Ishikawa (cell line): ENCODE data around the gene DMD.

Experiments
- CEBPB ChIP-seq: IDR thresholded peaks from 2 replicates; pipeline ENCODE4 v1.6.1; 2012
- CREB1 ChIP-seq: IDR thresholded peaks from 2 replicates; pipeline ENCODE4 v1.6.1; 2012; ENCODE audit warnings: low read depth
- EGR1 ChIP-seq: IDR thresholded peaks from 2 replicates; pipeline ENCODE4 v1.6.1; 2012
- EP300 ChIP-seq: IDR thresholded peaks from 2 replicates; pipeline ENCODE4 v1.6.1; 2012; ENCODE audit warnings: borderline replicate concordance
- FOXM1 ChIP-seq: IDR thresholded peaks from 2 replicates; pipeline ENCODE4 v1.6.1; 2012; ENCODE audit warnings: low read depth, borderline replicate concordance
- NFIC ChIP-seq: IDR thresholded peaks from 2 replicates; pipeline ENCODE4 v1.6.1; 2012
- RAD21 ChIP-seq: IDR thresholded peaks from 2 replicates; pipeline ENCODE4 v1.6.1; 2012; ENCODE audit warnings: low read depth
- TAF1 ChIP-seq: IDR thresholded peaks from 2 replicates; pipeline ENCODE4 v1.6.1; 2012; ENCODE audit warnings: low read depth, mild to moderate bottlenecking
- TCF12 ChIP-seq: IDR thresholded peaks from 2 replicates; pipeline ENCODE4 v1.6.1; 2012; ENCODE audit warnings: low read depth
- TEAD4 ChIP-seq: IDR thresholded peaks from 2 replicates; pipeline ENCODE4 v1.6.1; 2012
- YY1 ChIP-seq: IDR thresholded peaks from 2 replicates; pipeline ENCODE4 v1.6.1; 2012; ENCODE audit warnings: low read depth
- ZBTB7A ChIP-seq: IDR thresholded peaks from 2 replicates; pipeline ENCODE4 v1.6.1; 2012; ENCODE audit warnings: low read depth
- TF ChIP-seq, protein P1 (sequence below): IDR thresholded peaks from 2 replicates; pipeline ENCODE4 v1.6.1; 2012; ENCODE audit warnings: low read depth, mild to moderate bottlenecking
- TF ChIP-seq, protein P2 (sequence below): IDR thresholded peaks from 2 replicates; pipeline ENCODE4 v1.6.1; 2012
- TF ChIP-seq, protein P3 (sequence below): IDR thresholded peaks from 2 replicates; pipeline ENCODE4 v1.6.1; 2012

DMD gene

DNA sequence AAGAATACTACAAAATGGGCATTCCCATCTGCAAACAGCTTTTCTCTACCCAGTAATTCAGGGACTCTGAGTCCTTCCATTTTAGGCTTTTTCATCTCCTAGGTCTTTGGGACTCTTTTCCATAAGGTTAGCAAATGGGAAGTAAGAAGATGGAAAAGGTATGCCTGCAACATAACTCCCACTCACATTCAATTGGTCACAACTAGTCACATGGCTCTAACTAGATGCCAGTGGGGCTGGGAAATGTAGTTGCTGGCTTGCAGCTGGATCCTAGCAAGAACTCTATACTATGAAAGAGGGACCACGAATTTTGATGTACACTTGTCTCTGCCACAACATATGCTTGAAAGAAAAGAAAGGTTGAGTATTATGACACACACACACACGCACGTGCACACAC lies 1184.6 kb downstream of the DMD start:
- TF ChIP-seq TAF1 (no peak), CEBPB (no peak), EGR1 (no peak), TCF12 (no peak)
- TF ChIP-seq, protein P1, sequence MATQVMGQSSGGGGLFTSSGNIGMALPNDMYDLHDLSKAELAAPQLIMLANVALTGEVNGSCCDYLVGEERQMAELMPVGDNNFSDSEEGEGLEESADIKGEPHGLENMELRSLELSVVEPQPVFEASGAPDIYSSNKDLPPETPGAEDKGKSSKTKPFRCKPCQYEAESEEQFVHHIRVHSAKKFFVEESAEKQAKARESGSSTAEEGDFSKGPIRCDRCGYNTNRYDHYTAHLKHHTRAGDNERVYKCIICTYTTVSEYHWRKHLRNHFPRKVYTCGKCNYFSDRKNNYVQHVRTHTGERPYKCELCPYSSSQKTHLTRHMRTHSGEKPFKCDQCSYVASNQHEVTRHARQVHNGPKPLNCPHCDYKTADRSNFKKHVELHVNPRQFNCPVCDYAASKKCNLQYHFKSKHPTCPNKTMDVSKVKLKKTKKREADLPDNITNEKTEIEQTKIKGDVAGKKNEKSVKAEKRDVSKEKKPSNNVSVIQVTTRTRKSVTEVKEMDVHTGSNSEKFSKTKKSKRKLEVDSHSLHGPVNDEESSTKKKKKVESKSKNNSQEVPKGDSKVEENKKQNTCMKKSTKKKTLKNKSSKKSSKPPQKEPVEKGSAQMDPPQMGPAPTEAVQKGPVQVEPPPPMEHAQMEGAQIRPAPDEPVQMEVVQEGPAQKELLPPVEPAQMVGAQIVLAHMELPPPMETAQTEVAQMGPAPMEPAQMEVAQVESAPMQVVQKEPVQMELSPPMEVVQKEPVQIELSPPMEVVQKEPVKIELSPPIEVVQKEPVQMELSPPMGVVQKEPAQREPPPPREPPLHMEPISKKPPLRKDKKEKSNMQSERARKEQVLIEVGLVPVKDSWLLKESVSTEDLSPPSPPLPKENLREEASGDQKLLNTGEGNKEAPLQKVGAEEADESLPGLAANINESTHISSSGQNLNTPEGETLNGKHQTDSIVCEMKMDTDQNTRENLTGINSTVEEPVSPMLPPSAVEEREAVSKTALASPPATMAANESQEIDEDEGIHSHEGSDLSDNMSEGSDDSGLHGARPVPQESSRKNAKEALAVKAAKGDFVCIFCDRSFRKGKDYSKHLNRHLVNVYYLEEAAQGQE: no peak

DNA sequence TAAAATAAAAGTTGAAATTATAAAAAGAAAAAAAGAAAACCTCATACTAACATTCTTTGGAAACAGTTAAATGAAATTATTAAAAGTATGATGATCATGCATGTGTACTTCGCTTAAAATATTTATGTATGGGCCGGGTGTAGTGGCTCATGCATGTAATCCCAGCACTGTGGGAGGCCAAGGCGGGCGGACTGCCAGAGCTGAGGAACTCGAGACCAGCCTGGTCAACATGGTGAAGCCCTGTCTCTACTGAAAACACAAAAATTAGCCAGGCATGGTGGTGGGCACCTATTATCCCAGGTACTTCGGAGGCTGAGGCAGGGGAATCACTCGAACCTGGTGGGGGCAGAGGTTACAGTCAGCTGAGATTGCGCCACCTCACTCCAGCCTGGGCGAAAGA lies 1187.3 kb downstream of the DMD start:
- no peak for TF ChIP-seq TAF1
- TF ChIP-seq EP300: no peak
- no peak for TF ChIP-seq YY1
- TF ChIP-seq, protein P2, sequence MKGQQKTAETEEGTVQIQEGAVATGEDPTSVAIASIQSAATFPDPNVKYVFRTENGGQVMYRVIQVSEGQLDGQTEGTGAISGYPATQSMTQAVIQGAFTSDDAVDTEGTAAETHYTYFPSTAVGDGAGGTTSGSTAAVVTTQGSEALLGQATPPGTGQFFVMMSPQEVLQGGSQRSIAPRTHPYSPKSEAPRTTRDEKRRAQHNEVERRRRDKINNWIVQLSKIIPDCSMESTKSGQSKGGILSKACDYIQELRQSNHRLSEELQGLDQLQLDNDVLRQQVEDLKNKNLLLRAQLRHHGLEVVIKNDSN: no peak
- no peak for TF ChIP-seq NFIC
- TF ChIP-seq TEAD4: no peak
- TF ChIP-seq CEBPB: no peak
- TF ChIP-seq CREB1: no peak
- no peak for TF ChIP-seq ZBTB7A
- no peak for TF ChIP-seq RAD21
- no peak for TF ChIP-seq TCF12

DNA sequence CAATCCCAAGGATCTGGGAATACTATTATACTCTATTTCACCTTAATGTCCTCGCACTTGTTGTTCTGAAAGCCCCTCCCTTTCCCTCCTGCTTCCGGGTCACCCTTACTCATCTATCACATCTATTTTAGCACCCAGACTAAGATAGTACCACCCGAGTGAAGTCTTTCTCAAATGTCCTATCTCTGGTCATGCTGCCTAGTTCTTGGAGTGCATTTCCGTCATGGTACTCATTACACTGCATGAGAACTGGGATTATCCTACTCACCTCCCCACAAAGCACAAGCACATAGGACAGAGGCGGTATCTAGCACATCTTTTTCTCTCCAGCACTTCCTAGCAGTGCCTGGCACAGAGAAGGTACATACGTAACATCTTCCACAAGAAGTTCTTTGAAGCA lies 1195.2 kb downstream of the DMD start:
- no peak for TF ChIP-seq ZBTB7A

DNA sequence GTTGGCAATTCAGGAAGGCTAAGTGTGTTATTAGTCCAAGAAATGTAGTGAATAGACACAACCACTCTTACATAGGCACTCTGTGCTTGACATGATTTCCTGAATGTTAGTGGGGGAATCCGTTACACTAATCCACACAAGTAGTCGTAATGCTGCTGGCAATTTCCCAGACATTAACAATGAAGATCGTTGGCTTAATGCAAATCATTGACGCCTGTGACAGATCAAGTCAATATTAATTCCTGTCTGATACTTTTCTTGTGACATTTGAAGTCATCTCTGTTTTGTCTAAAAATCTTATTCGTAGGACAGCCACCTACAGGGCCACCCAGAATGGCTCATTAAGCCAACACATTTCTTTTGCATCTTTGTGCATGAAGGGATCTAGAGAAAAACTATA lies 1200.4 kb downstream of the DMD start:
- no peak for TF ChIP-seq FOXM1
- TF ChIP-seq EGR1: no peak
- TF ChIP-seq, protein P1: no peak
- no peak for TF ChIP-seq TEAD4
- no peak for TF ChIP-seq NFIC
- TF ChIP-seq, protein P3, sequence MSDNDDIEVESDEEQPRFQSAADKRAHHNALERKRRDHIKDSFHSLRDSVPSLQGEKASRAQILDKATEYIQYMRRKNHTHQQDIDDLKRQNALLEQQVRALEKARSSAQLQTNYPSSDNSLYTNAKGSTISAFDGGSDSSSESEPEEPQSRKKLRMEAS: no peak
- TF ChIP-seq ZBTB7A: no peak
- TF ChIP-seq TAF1: no peak
- no peak for TF ChIP-seq CEBPB
- no peak for TF ChIP-seq CREB1
- TF ChIP-seq, protein P2: no peak
- no peak for TF ChIP-seq TCF12

DNA sequence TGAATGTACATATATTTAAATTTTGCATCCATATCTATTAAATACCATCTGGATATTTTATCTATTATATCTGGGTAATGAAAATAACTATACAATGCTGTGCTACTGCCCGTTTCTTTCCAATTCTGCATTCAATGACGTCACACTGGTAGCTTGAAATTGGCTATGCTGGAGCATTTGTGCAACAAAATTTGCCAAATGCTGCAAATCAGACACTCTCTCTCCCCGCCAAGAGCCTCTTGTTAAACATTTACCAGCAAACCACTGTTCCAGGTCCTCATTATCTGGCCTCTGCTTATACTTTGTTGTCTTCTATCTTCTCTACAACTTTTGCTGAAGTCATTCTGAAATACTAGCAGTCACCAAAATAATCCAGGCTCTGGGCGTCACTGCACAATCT lies 1201.1 kb downstream of the DMD start:
- TF ChIP-seq ZBTB7A (no peak), NFIC (no peak), RAD21 (no peak), TAF1 (no peak), CREB1 (no peak), EP300 (no peak), TEAD4 (no peak), TCF12 (no peak), FOXM1 (no peak), YY1 (no peak)
- TF ChIP-seq, protein P3: no peak
- TF ChIP-seq, protein P2: no peak

DNA sequence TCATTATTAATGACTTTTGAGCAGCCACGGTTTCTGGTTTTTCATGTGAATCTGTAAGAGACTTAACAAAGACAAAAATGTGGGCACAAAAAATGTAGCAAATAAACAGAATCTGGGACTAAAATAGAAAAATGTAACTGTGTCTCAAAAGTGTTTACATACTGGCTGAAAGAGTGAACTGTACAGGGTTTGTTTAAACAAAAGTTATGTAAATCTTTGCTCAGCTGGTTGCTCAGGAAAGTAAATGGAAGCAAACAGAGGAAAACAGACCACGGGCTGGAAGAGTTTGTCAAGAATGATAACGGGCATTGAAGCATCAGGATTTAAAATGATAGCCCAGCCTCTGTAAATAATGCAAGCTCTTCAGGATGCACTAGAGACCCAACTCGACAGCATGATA lies 1217.7 kb downstream of the DMD start:
- TF ChIP-seq, protein P1: no peak
- no peak for TF ChIP-seq RAD21
- TF ChIP-seq CREB1: no peak
- TF ChIP-seq YY1: no peak
- TF ChIP-seq, protein P2: no peak
- TF ChIP-seq NFIC: no peak
- no peak for TF ChIP-seq ZBTB7A
